ENCODE results near the gene NDUFC1. TPM values are rescaled to one million over a fixed set of nuclear protein-coding genes. Genes with fewer than 3 reads are reported as not detected.

The NDUFC1 gene
- total and polyA plus RNA-seq, 2 of the 8 experiments (the other 6 are each of a cell fraction or from before 2014, with no cell fraction given): 41.9 to 62.0 TPM

GRCh38 chr4:139279760-139280620 is 22.3 kb downstream of the NDUFC1 start, which contains the start of gene MGARP:
Gene MGARP, minus strand, starts transcription at chr4:139280225. Its CDS starts 67 bp downstream, at chr4:139280158.
- 3% methylated on average over 51 of the region's 51 CpGs; no CpG with 5 or more reads in 1 of the 2 experiments for WGBS, 2 experiments (ENCODE audit: extremely low coverage in 1 of 2, insufficient coverage in 1 of 2, insufficient read length in 1 of 2, insufficient replicate concordance in 2 of 2, low coverage in 1 of 2, low lambda C conversion rate in 2 of 2, missing lambda C conversion rate in 1 of 2)
- Histone ChIP-seq H3K79me1 (ENCODE audit: low read depth, low read length) (no peaks in the 10 kb centered on the region), H3K14ac (ENCODE audit: insufficient read length) (no peak within 1 kb of the TSS), H4K20me1 (replicated peaks in 1 of 2; ENCODE audit: control insufficient read depth in 1 of 2, insufficient read depth in 2 of 2, low read length in 2 of 2) (no peaks in the 10 kb centered on the region), H3K4me2 (ENCODE audit: insufficient read depth in 1 of 2, low read depth in 2 of 2, low read length in 2 of 2) (peak within 1 kb of the TSS; percentile 85 to 93), H4K91ac (replicated peaks; ENCODE audit: insufficient read length, low read length) (no peak within 1 kb of the TSS), H3K23me2 (ENCODE audit: low read depth, low read length) (peaks cover 9% of the 10 kb centered on the region), H3K4ac (replicated peaks; ENCODE audit: insufficient read length, low read depth, low read length) (no peak within 1 kb of the TSS), H3K4me1 (replicated peaks in 1 of 4; ENCODE audit: control insufficient read depth in 3 of 4, insufficient read depth in 4 of 4, low read length in 3 of 4) (peaks cover 2 to 5% (median 4%) of the 10 kb centered on the region in 4 experiments; a peak in 5 of 7 replicates), H3K9ac (replicated peaks in 1 of 4; ENCODE audit: extremely low read depth in 1 of 4, low read depth in 3 of 4, low read length in 3 of 4) (0 out of 7 replicates have a peak within 1 kb of the TSS, but pooled peaks of 1 of the 4 experiments have one; percentile 19), H4K8ac (ENCODE audit: extremely low read depth, insufficient read depth, low read length) (peak within 1 kb of the TSS; percentile 72), H2BK15ac (ENCODE audit: low read length) (no peak within 1 kb of the TSS), H2BK12ac (ENCODE audit: low read depth, low read length) (no peak within 1 kb of the TSS), H3K23ac (ENCODE audit: insufficient read length) (no peak within 1 kb of the TSS), H2BK20ac (ENCODE audit: low read length) (no peak within 1 kb of the TSS), H3K79me2 (ENCODE audit: control insufficient read depth in 1 of 2, insufficient read depth in 2 of 2, low read length in 2 of 2) (no peaks in the 10 kb centered on the region), H2AFZ (ENCODE audit: low read length) (peak within 1 kb of the TSS; percentile 93), H3K27ac (ENCODE audit: low read depth, low read length) (no peak within 1 kb of the TSS), H4K5ac (ENCODE audit: insufficient read length, low read depth, low read length) (no peak within 1 kb of the TSS), H2AK5ac (ENCODE audit: low read depth, low read length) (no peak within 1 kb of the TSS), H3K56ac (replicated peaks; ENCODE audit: insufficient read length, low read depth, low read length) (no peak within 1 kb of the TSS), H3K4me3 (ENCODE audit: extremely low read depth in 1 of 4, insufficient read depth in 2 of 4, low read depth in 3 of 4, low read length in 4 of 4) (peak within 1 kb of the TSS; percentile 49 to 65 (median 54)), H3K27me3 (replicated peaks in 1 of 4; ENCODE audit: control insufficient read depth in 3 of 4, extremely low read depth in 1 of 4, insufficient read depth in 3 of 4, low read length in 3 of 4) (peaks cover 5 to 35% (median 25%) of the 10 kb centered on the region in 4 experiments), H3K9me3 (ENCODE audit: insufficient read depth in 2 of 2, low read depth in 1 of 2, low read length in 1 of 2) (no peaks in the 10 kb centered on the region), H3K36me3 (ENCODE audit: control insufficient read depth in 2 of 4, insufficient read depth in 4 of 4, low read length in 3 of 4) (no peaks in the 10 kb centered on the region), H3K18ac (ENCODE audit: extremely low read depth, low read length) (no peak within 1 kb of the TSS), H2BK5ac (ENCODE audit: low read depth, low read length) (no peak within 1 kb of the TSS), H2BK120ac (replicated peaks; ENCODE audit: low read depth, low read length) (no peak within 1 kb of the TSS)
- ChIA-PET POLR2A (ENCODE audit: partially characterized antibody) (interaction anchor here (1.3 to 1.7 kb wide), 3 partner anchors 21 to 102 kb away, joined by 3 read pairs; partner anchors contain the start of gene NAA15), CTCF (ENCODE audit: partially characterized antibody) (interaction anchor here (0.8 to 4.8 kb wide), 6 partner anchors 14 to 180 kb away, joined by 3 to 34 read pairs (median 7); partner anchors contain the start of gene NAA15)
- FAIRE-seq: peak; percentile 63
- DNase-seq (ENCODE audit: low read depth in 1 of 2, low spot score in 2 of 2): peak; percentile 50 to 88
- TF ChIP-seq KDM5A (IDR thresholded peaks at IDR 0.05; ENCODE audit: low read length): no peak
